Pancreas (tissue), 10 donors: ENCODE measurements around the gene RPTOR. TPM values are rescaled to one million over a fixed set of nuclear protein-coding genes. Genes with fewer than 3 reads are reported as not detected.

ENCODE experiments used
- ATAC-seq, 4 donors: fragments of 200-7000 bp; cut with Tn5 transposase; one replicate each; pipeline versions ENCODE4 v1.8.0 to v1.9.1; 2020; ENCODE audit warnings: mild to moderate bottlenecking in 4 of 4, moderate library complexity in 4 of 4
- DNase-seq, 6 donors: peaks; one replicate each; pipeline ENCODE4 v3.0.0-alpha.2; 2020
- FAIRE-seq: peaks from 2 replicates; lab custom pipeline; 2012; peaks lifted over from hg19 to GRCh38; lab: Jason Lieb, UNC
- H3K27ac ChIP-seq, 4 donors: fragments of 200-600 bp; sonication (generic); 1 replicate in 3 of 4; 2 replicates in 1 of 4; pipeline versions ENCODE4 v1.5.0 to v1.8.0; 2020
- H3K27me3 ChIP-seq, 4 donors: fragments of 200-600 bp; one replicate each; pipeline ENCODE4 v1.8.0; 2021
- H3K36me3 ChIP-seq, 3 donors: fragments of 200-600 bp; sonication (generic) in 1 of 3; one replicate each; pipeline versions ENCODE4 v1.5.0 to v1.8.0; 2020 to 2021
- H3K4me1 ChIP-seq, 3 donors: fragments of 200-600 bp; one replicate each; pipeline ENCODE4 v1.8.0; 2021
- H3K4me3 ChIP-seq, 4 donors: fragments of 200-600 bp; sonication (generic) in 2 of 4; one replicate each; pipeline versions ENCODE4 v1.5.0 to v1.8.0; 2020 to 2021
- H3K9me3 ChIP-seq, 4 donors: fragments of 200-600 bp; one replicate each; pipeline ENCODE4 v1.8.0; 2021
- CTCF ChIP-seq, 4 donors: fragments of 200-600 bp; sonication (generic) in 3 of 4; IDR thresholded peaks; one replicate each; pipeline versions ENCODE4 v1.5.0 to v1.8.0; 2021; ENCODE audit warnings: antibody characterized with exemption in 4 of 4
- WGBS, 2 donors: extraction: QIAGEN DNeasy Blood & Tissue Kit; methylation state at CpG; one replicate each; pipeline ENCODE4 v1.1.7; 2013; 5-methylcytosine and 5-hydroxymethylcytosine counted together
- intact Hi-C, 3 donors: fragments of 100-400 bp; cut with DNase I; formaldehyde crosslinking; loops; one replicate each; pipeline versions ENCODE4 v1.11.1 to v1.14.2; 2022
- polyA plus RNA-seq, 2 donors: library from polyadenylated mRNA; stranded (reverse); fragments of 200-250 nt; gene quantifications; one replicate each; pipeline ENCODE4 v1.2.3, GENCODE V29; 2013
- total RNA-seq, 6 donors: library from RNA; stranded (reverse); fragmentation: NEBNext Ultra II Directional in 4 of 6; extraction: Animal tissue kit (Norgen Biotek cat#: 25700) in 4 of 6; gene quantifications; one replicate each; pipeline versions ENCODE4 v1.2.1 to v1.2.4, GENCODE V29; 2021 to 2023
- donor health status: healthy with polysubstance abuse.
- donor health status: DM: no; HTN: no; CAD: no; lungs with moderate emphysema.
- donor health status: DM: no; HTN: no; CAD: no.
- donor health status: control.
- donor health status: control.
- donor health status: Bipolar disorder and iron deficiency.
- donor health status: DM: yes; HTN: yes; CAD: no.
- donor health status: DM: no; HTN: no; CAD: no.
- donor health status: DM: no; HTN: no; CAD: no.
- donor health status: DM: yes; HTN: yes; CAD: no.

The RPTOR gene
- total and polyA plus RNA-seq, 8 donors: 5.0 to 18.9 (median 13.2) TPM

- Histone ChIP-seq H3K4me3 (no peak overlapping the region), H3K27me3 (no peaks in the 10 kb centered on the region), H3K27ac (no peak overlapping the region), H3K4me1 (no peaks in the 10 kb centered on the region), H3K9me3 (no peaks in the 10 kb centered on the region), H3K36me3 (peaks cover 0 to 9% (median 0%) of the 10 kb centered on the region in 3 donors)
- DNase-seq: peak in 2 of 6 donors; percentile 14 to 38
- no peak for ATAC-seq
- intact Hi-C loops: no loop called here
- no peak for FAIRE-seq
- no peak for TF ChIP-seq CTCF (IDR thresholded peaks at IDR 0.05)
- 92 to 93% methylated on average over 26 to 40 of the region's 40 CpGs for WGBS, 2 donors
These were observed 344.9 kb downstream of the RPTOR start for GRCh38 chr17:80889231-80890195.

DNA sequence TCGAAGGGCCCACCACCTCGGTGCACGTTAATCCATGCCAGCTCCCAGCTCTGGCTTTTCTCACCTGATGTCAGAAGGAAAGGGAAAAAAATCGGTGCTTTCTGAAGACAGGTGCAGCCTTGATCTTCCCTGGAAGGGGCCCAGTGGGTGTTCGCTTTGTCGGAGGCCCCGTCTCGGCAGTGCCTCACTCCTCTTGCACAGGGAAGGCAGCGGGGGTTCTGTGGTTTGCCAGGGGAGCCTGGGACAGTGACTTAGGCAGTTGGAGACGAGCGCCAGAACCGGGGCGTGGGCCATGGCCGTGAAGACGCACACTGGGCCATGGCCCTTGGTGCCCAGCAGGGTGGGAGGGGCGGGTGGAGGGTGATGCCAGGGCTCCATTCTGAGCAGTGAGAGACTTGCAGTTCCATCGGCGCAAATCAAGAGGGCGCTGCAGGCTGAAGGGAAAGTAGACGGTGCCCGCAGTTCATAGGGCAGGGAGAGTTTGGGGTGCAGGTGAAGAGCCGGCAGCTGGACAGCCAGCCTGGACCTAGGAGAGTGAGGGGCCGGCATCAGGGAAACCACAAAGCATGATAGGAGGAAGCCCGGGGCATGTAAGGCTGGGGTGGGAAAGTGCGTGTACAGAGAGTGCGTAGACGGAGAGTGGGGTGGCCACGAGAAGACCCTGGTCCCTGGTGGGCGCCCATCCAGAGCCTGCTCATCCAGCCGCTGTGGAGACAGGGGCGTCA, 345.7 kb downstream of the RPTOR start:
- 91 to 94% methylated on average over 31 of the region's 31 CpGs for WGBS, 2 donors
- no peaks in the 10 kb centered on the region for H3K4me1 ChIP-seq
- H3K4me3 ChIP-seq: no peak overlapping the region
- no peak for TF ChIP-seq CTCF (IDR thresholded peaks at IDR 0.05)
- H3K27ac ChIP-seq: no peak overlapping the region
- FAIRE-seq (no peak), ATAC-seq (no peak), DNase-seq (peak in 2 of 6 donors; percentile 14 to 32)
- intact Hi-C loops: no loop called here
- H3K9me3 ChIP-seq: no peaks in the 10 kb centered on the region
- H3K27me3 ChIP-seq: no peaks in the 10 kb centered on the region
- peaks cover 0 to 2% (median 0%) of the 10 kb centered on the region in 3 donors for H3K36me3 ChIP-seq

DNA sequence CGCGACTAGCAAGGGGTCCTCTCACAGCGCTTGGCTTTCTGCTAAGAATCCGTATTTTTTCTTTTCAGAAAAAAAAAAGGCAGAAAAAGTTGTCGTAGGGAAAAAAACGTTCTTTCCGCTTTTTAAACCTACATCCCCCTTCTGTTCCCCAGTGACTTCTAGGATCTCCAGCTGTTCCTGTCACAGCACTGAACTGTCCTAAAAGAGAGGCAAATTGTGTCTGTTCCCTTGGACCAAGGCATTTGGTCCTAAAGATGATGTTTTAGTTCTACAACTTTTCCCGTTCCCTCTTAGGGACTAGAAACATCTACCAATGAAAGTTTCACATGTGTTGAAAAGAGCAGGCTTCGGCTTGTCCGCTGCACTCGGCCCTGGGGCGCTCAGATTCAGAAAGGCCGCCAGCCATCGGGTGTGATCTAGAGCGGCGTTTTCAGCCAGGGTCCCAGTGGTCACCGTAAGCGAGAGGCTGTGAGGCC, 346.3 kb downstream of the RPTOR start:
- FAIRE-seq: no peak
- H3K36me3 ChIP-seq: no peaks in the 10 kb centered on the region
- DNase-seq: peak in 2 of 6 donors; percentile 5 to 38
- peak overlapping the region in 1 of 4 donors; percentile 27 for H3K27ac ChIP-seq
- no peaks in the 10 kb centered on the region for H3K27me3 ChIP-seq
- 75 to 87% methylated on average over 18 of the region's 18 CpGs for WGBS, 2 donors
- intact Hi-C loops: no loop called here
- H3K9me3 ChIP-seq: no peaks in the 10 kb centered on the region
- H3K4me1 ChIP-seq: no peaks in the 10 kb centered on the region
- peak in 1 of 4 donors; percentile 5 for ATAC-seq
- no peak for TF ChIP-seq CTCF (IDR thresholded peaks at IDR 0.05)
- no peak overlapping the region for H3K4me3 ChIP-seq

DNA sequence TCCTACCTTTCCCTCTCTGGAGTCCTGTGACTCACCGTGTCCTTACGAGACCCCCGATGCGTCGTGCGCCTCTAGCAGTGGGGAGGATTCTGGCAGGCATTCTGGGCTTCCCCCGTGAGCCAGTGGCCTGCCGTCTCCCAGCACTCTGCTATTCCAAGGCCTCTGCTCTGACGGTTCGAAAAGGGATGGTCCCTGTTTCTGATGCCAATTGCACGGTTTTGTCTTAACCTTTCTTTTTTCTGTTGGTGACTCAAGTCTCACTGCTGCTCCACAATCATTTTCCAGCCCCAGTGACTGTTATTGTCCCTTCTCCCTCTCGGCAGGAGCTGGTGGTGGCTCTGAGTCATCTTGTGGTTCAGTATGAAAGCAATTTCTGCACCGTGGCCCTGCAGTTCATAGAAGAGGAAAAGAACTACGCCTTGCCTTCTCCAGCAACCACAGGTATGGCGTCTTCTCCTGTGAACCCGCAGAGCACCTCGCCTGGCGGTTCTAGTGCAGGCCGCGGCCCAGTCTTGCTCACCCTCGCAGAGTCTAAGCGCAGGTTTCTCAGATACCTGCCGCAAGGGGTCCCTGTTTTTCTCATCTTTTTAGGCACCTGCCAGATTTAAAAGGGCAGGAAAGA, 346.9 kb downstream of the RPTOR start:
- no peaks in the 10 kb centered on the region for H3K27me3 ChIP-seq
- DNase-seq (peak in 2 of 6 donors; percentile 5 to 41), FAIRE-seq (no peak), ATAC-seq (peak in 2 of 4 donors; percentile 44 to 66)
- no peaks in the 10 kb centered on the region for H3K9me3 ChIP-seq
- H3K27ac ChIP-seq: peak overlapping the region in 1 of 4 donors; percentile 30
- H3K4me1 ChIP-seq: no peaks in the 10 kb centered on the region
- no peak for TF ChIP-seq CTCF (IDR thresholded peaks at IDR 0.05)
- WGBS, 2 donors: 80 to 83% methylated on average over 23 of the region's 23 CpGs
- H3K4me3 ChIP-seq: no peak overlapping the region
- H3K36me3 ChIP-seq: no peaks in the 10 kb centered on the region
- intact Hi-C loops: no loop called here
